Middle frontal gyrus (tissue), 1 donor: ENCODE measurements around the gene DOCK4.

Experiments
- DNase-seq: peaks from one replicate; pipeline ENCODE4 v3.0.0-alpha.2; 2015; ENCODE audit warnings: low spot score; ENCODE audit errors: extremely low spot score

The DOCK4 gene

DNA sequence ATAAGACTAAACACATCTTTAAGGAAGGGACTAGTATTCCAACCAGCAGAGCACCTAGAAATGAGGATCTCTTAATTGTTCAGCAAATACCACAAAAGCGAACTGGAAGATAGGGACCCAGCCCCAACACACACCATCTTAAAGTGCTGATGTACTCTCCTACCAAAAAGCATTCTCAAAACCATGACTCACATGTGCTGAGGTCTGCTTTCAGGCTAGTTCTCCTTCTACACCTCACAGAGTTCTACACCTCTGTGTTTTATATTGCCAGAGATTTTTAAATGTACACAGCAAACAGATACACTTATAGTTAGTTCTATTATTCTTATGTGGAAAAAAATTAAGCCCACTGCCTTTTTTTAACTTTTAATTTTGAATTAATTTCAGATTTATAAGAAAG lies 191.9 kb downstream of the DOCK4 start:
- DNase-seq = no peak

DNA sequence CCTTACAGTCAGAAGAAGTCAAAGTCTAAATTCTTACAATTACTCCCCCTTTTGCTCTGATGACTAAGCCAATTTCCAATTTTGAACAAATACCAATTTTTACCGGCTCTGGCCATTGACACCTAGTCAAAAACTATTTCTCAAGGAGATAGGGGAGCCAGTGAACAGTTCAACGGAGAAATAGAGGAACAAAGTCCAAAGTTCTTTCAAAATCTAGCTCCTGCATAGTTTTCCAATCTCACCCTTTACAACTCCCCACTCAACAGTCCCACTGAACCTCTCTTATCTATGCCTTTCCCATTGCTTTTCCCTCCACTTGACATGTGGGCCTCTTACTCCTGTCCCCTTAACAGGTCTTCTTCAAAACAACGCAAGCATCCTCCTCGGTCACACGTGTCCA lies 192.9 kb downstream of the DOCK4 start:
- DNase-seq = no peak

DNA sequence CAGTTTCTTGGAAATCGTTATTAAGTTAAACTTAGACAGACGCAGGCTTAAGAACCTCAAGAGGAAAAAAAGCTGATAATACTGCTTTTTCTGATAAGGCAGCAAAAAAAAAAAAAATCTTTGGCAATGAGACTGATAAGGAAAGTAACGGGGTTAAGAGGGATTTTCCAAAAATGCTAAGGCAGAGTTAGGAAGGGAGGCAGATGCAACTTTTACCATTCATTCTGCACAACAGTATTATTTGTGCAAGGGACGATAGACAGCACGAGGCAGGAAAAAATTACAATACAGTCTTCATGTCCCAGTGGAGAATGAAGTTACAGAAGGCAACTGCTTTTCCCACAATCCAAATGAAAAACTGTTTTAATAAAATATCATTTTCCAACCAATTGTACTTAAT lies 194.0 kb downstream of the DOCK4 start:
- DNase-seq = no peak

DNA sequence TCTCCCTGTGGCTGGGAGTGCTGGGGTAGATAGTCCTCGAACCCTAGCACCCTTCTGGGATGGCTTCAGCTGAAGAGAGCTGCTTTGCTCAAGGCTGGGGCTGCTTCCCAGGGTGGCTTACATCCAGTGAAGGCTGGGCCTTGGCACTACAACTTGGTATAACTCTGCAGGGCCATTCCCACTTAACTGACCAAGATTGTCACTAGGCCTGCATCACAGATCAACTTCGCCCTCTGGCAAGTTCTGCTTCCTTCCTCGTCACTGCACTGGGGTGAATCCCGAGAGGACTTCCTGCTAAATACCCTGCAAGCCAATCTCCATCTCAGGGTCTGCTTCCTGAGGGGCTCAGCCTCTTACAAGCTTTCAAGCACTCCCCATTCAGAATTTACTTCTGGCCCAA lies 195.2 kb downstream of the DOCK4 start:
- no peak for DNase-seq

DNA sequence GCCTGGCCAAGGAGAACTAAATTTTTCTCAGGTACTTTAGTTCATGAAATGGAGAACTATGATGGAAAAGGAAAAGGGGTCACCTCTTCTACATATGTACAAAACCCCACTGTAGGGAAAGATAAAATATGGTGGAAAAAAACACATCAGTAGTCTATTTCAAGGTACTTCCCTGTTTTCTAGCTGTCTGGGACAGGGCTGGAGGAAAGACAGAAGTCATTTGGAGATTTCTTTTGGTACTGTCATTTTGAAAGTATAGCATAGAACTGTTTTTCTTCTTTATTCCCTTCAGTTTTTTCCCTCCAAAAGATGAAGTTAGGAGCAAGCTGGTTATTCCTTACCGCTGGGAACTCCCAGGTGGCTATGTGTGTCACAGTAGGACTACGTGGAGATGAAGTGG lies 196.1 kb downstream of the DOCK4 start:
- DNase-seq = no peak

DNA sequence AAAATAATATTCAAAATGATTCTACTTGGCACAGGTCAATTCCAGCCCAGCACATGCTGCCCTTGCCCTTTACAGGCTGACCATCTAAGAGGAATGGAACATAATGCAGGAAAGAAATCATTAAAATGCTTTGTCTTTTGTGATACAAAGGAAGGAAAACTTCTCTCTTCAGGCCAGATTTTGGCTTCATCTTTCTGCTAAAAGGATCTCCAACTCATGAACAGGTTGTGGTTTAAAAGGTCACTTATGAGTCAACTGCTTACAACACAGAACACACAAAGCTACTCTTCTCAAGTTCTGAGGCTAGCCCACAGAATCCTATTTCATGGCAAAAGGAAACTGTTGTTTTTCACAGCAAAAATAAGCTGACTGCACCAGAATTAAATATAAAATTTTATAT lies 197.1 kb downstream of the DOCK4 start:
- no peak for DNase-seq

DNA sequence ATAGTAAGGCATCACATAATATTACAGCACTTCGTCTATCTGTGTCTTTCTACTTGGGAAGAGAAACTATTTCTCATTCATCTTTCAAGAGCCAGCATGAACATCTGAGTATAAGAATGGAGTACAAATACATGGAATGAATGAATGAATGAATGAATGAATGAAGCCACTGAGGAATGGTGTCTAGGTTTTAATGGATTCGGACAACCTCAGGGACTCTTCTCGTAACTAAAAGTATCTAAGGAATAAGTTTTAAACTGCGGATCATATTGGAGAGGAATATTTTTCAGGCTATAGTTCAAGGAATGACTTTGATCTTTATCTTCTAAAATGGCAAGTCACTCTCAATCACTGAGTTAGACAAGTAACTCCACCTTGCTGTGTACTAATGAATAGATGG lies 199.0 kb downstream of the DOCK4 start:
- DNase-seq = no peak

DNA sequence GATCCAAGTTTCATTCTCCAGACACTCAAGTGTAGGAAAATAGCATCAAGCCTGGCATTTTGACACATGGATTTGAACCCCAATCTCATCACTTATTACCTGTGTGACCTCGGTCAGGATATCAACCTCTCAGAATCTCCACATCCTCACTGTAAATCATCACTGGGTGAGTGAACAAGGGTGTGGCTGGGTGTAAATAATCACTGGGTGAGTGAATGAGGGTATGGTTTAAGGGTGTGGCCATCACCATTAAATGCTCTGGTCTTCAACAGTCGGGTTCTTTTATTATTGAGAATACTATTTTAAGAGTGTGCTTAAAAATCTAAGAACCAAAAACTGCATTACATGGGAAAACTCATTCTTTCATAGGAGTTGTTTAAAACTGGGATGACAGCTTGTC lies 200.1 kb downstream of the DOCK4 start:
- DNase-seq = no peak

DNA sequence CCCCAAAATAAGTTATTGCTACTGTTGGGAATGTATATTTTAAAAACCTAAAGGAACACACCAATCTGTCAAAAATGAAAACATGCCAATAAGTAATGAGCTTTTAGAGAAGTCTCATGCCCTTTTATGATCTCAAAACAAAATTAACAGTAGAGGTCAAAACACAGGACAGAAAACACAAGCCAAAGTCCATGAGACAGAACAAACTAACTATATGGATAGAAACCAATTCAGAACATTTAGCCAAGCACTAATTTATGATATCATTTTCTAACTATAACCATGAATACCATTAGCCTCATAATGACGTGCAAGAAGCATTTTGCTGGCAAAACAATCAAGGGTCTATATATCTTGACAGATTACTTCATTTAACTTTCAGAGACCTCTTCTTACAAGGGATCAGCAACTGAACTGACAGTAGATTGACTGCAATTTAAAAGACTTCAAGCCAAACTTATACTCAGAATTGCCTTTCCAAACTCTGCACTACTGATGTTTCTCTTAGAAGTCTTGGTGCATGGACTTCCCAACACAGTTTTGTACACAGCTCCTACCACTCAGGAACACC lies 200.9 kb downstream of the DOCK4 start:
- DNase-seq = no peak

DNA sequence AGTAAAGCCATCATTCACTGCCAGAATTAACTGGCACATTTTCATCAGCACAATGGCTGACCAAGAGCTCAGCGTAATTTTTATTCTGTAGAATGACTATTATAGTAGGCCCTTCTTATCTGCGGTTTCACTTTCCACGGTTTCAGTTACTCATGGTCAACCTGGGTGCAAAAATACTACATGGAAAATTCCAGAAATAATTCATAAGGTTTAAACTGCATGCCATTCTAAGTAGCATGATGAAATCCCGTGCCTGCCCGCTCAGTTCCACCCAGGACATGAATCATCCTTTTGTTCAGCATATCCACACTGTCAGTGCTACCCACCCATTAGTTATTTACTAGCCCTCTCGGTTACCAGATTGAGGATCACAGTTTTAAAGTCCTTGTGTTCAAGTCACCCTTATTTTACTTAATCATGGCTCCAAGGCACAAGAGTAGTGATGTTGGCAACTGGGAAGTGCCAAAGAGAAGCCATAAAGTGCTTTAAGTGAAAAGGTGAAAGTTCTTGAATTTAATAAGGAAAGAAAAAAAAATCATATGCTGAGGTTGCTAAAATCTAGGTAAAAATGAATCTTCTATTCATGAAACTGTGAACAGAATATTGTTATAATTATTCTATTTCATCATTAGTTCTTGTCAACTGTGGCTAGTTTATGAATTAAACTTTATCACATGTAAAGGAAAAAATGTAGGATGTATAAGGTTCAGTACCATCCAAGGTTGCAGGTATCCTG lies 204.9 kb downstream of the DOCK4 start:
- no peak for DNase-seq

DNA sequence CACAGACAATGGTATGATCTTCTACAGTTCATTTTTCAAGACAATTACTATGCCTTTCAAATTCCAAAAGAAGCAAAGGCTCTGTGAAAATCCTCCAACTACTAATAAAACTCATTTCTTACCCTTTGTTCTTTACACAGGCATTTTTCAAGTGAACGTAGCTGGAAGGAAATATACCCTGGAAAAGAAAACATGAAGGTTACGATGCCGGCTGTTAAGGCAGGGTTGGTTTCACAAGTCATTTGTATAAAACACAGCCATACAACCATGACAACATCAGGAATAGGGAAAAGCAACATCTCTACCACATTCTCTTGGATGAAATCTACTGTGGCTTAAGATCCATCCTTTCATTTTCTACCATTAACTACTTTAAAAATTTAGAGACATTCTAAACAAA lies 207.9 kb downstream of the DOCK4 start:
- DNase-seq = no peak

DNA sequence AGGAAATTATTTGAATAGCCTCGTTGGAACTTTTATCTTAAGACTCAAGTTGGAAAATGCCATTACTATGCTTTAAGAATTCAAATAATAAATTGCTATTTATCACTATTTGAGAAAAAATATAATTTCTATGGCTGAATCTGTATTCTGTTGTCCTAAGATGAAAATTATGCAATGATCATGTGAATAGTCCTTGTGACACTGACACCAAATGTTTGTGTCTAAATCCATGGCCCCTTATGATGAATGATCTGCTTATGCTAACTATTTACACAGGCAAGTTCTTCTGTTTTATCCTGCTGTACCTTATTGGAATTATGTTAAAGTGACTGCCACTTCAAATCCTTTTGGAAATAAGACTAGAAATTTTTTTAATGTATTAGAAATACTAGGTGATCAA lies 208.7 kb downstream of the DOCK4 start:
- no peak for DNase-seq

DNA sequence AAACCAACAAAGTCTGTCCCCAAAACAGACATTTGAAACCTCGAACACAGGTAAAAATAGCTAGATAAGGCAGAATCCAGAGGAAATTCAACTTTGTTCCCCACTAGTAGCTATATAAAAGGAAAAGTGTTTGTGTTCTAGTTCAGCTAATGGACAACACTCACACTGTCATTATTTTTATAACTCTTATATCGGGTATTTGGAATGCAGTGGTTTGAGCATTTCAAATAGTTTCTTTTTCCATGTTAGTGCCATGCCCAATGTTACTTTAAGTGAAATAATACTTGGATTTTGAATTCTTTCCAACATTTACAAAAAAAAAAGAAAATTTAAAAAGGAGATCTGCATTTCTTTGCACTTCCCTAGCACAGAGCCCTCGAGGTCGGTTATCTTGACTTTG lies 213.6 kb downstream of the DOCK4 start:
- no peak for DNase-seq

DNA sequence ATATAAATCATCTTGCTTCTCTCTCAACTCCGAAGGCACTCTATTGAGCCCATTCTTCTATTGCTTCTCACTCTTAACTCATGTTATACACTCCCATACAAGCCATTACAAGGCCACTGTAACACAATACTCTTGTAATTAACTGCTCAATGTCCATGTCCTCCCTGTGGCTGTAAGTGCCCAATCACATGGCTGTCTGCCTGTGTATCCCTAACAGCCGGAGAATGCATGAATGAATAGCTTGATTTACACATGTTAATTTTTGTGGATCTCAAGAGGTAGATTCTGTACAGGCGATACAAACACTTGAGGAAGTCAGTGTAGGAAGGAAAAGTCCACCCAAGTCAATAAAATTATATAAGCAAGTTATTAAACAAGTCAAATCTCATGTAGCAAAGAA lies 215.6 kb downstream of the DOCK4 start:
- no peak for DNase-seq

DNA sequence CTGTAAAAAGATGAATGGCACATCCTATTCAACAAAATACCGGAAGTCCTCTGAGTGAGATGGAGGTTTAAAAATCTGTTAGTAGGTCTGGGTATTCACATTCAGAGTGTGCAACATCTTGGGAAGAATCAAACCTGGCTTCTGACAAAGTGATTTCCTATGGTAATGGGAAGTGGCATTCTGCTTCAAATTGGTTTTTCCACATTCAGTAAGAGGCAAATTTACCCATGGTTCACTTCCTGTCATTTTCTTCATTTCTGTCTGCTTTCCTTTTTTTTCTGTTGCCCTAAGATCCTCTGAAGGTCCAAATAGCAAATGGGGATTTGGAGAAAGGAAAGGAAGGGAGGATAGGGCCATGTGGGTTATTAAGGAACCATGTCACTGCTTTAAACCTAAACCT lies 218.3 kb downstream of the DOCK4 start:
- no peak for DNase-seq

DNA sequence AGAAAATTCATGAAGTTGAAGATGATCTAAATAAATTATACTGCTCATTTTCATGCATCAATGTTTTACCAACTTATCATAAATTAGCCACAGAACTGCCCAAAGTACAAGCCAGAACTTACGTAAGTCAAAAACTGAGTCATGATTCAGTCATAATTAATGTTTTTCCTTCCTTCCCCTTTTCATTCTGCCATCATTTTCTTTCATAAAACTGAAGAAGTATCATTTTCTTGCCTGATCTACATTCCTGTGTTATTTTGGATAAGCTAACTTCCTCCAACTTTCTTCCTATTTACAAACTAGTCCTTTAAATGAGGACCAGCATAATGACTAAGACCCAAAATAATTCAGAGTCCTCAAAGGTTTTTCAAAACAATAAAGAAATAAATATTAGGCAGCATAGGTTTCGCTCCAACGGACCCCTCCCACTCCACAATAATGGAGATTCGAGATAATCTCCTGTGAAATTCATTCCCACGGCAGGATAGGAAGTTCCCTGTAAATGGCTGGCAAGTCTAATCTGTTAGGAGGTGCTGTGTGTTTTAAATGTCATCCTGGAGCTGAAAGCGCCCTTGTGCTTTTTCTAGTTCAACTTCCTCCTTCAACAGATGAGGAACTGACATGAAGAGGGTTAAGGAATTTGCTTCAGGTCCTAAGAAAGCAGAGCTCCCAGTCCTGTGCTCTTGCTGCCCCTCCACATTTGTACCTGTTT lies 218.9 kb downstream of the DOCK4 start:
- no peak for DNase-seq

DNA sequence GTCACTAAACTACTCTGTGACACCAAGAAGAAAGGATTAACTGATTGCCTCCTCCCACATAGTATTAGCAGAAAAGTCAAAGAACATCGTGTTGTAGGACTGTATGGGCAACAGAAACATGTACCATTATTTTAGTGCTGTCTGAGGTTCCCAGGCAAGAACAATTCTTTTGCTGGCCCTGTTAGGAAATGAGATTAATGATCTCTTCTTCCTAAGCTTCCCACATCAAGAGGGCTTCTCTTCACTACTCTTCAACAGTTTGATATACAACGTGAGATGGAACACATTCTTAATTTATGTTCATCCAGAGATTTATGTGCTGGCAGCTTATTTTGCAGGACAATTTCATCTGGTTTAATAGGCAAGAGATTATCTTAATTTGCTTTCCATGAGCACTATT lies 219.6 kb downstream of the DOCK4 start:
- no peak for DNase-seq

DNA sequence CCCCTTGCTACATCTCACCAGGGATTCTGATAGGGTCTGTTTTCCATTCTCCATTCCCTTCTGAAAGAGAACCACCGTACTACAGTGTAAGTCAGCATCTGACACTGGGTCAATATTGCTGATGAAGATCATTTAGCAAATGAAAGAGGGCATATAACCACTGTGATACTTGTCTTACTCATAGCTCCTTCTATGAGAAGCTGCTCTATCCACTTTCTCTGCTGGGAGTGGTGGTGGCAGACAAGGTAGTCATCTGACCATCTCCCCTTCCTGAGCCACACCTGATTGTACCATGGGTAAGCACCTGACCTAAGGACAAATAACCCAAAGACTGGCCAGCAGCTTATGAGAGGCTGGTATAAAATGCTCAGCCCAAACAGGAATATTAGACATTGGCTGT lies 220.4 kb downstream of the DOCK4 start:
- no peak for DNase-seq

DNA sequence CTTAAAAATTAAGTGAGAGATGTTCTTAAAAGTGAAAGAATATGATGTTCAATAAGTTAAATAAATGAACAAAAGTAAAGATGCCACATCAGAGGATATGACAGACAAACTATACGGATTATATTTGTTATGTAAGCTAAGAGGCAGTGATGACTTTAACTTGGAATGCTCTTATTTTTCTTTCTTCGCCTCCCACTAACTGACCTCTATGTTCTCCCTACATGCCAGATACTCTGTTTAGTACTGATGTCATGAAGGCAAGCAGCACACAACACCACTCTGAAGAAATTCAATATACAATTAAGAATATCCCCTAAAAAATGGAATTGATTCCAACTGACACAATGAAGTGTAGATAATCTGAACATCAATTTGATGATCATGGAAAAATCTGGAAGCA lies 223.4 kb downstream of the DOCK4 start:
- DNase-seq = no peak

DNA sequence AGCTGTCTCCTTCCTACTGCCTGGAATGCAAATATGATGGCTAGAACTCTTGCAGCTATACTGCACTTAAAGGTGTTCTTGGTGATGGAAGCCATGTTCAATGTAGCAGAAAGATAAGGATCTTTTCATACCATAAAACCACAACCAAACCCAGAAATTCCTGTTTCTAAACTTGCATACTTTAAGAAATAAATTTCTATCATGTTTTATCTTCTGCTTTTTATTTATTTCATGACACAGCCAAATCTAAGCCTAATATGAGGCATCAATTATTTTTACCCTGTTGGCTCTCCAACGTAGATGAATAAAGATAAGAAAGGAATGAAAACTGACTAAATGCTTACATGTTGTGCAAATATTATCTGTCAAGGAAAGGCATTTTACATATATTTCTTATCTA lies 224.1 kb downstream of the DOCK4 start:
- DNase-seq = no peak

DNA sequence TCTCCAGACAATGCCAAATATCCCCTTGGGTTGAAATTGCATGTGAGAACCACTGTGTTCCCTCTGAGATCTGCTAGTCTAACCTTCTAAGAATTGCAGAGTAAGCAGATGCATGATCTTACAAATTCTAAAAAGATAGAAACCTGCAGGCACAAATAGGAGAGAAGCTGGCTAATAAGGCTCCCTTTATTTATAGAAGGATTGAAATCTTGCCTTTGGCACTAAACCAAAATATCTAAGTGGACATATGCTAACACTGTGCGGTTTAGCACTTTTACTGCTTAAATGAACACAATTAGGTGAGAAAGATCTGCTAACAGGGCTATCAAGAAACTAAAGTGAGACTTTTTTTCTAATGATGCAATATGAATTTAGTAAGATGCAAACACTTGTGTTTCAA lies 225.5 kb downstream of the DOCK4 start:
- no peak for DNase-seq

DNA sequence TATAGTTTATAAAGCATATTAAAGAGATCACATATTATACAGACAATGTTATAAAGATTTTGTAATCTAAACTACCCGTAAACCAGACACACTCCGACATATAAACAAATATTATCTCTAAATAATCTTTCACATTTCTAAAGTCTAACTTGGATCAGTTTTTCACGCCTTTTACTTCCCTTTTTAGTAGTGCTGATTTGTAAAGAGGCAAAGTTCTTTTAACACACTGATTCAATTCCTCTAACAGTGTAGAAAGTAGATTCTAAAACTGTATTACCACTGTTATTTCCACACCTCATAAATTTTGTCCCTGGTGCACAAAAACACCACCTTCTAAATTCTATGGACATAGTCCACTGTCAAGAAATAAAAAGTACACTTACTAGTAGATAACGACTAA lies 230.9 kb downstream of the DOCK4 start:
- no peak for DNase-seq

DNA sequence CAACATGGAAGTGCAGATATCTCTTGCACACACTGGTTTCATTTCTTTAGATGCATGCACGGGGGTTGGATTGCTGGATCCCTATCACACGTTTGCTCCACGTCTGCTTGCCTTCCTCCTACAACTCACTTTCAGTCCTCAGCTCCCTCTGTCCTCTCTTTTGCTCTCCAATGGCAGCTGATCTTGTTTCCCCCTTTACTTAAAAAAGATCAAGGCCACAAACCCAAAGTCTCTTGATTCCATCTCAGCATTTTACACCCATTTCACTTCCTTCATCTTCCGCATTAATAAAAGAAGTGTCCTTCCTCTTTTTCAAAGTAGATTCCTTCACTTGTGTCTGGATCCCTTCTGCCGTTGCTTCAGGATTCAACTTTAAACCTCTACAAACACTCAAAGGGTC lies 245.2 kb downstream of the DOCK4 start:
- DNase-seq = no peak
